Head of caudate nucleus (tissue), 42 donors: ENCODE results near the gene CBX2.
"Not testable (repeated sequence)": the region's sequence is repeated elsewhere in the genome, so short reads cannot be mapped to it uniquely, and the experiment has no call there.

ENCODE experiments used
- DNase-seq, 42 donors: peaks; one replicate each; pipeline versions ENCODE4 v3.0.0 to v3.0.0-alpha.2; 2020 to 2021; ENCODE audit warnings: mixed read lengths in 7 of 42
- intact Hi-C: fragments of 100-400 bp; cut with DNase I; formaldehyde crosslinking; loops from one replicate; pipeline ENCODE4 v1.15.0; 2022

CBX2 gene

GRCh38 chr17:79760197-79760906 lies 17.6 kb upstream of the CBX2 start:
- no peak for DNase-seq
- intact Hi-C loops = no loop called here

DNA sequence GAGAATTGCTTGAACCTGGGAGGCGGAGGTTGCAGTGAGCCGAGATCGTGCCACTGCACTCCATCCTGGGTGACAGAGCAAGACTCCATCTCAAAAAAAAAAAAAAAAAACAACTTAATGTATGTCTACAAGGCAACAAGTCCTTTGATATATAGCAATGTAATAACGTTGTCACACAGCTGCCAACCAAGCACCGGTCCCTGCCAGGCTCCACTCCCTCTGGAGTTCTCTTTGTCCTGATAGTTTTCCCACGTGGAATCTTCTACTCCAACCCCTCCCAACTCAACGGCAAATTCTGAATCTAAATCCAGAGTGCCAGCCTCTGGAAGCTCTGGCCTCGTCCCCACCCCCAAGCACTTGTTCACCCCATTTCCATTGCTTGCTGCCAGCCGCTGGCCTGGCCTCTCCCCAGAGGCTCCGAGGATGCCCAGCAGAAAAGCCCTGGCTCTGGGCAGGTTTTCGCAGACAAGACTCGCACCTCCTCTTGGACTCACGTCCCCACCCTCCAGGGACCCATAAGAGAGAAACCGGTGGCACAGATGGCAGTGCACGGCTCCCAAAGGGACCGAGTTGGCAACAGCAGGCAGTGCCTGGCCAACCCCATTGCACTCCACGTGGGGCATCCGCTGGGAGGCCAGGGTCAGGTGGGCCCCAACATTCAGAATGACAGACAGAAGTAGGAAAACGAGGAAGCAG lies 15.9 kb upstream of the CBX2 start:
- no peak for DNase-seq
- intact Hi-C loops = no loop called here

- no peak for DNase-seq
- intact Hi-C loops = no loop called here
These were observed 12.2 kb upstream of the CBX2 start for GRCh38 chr17:79765708-79766107.

- DNase-seq = no peak
- intact Hi-C loops = no loop called here
These were observed 8.1 kb upstream of the CBX2 start for GRCh38 chr17:79769570-79770506.

GRCh38 chr17:79771276-79771675 lies 6.7 kb upstream of the CBX2 start:
- intact Hi-C loops = no loop called here
- DNase-seq = no peak

DNA sequence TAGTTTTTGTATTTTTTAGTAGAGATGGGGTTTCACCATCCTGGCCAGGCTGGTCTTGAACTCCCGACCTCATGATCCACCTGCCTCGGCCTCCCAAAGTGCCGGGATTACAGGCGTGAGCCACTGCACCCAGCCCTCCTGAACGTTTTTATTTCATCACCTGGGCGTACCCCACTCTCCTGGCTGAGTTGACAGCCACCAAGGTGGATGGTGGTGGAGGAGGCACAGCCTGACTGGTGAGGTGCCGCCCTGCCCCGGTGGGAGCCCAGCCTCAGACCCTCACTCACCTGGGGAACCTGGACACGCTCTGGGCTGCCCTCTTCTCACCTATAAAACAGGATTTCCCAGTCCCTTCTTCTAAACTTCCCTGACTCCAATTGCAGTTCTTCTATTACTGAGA lies 5.2 kb upstream of the CBX2 start:
- DNase-seq, intact Hi-C loops: not testable (repeated sequence)

- intact Hi-C loops = no loop called here
- no peak for DNase-seq
These were observed 3.4 kb upstream of the CBX2 start for GRCh38 chr17:79774561-79774975.

DNA sequence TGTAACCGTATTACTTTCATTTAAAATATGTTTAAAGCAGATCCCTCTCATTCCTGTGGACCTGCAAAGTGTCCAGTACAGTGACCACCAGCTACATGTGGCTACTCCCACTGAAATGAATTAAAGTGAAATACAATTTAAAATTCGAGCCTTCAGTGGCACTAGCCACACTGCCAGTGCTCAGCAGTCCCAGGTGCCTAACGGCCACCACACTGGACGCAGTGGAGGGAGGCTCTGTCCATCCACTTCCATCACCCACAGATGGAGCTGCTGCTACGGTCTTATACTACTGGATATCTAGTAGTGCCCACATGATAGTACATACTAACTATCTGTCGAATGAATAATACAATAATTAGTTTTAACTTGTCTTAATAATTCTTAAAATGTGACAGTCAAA lies 2.3 kb upstream of the CBX2 start:
- no peak for DNase-seq
- intact Hi-C loops = no loop called here

DNA sequence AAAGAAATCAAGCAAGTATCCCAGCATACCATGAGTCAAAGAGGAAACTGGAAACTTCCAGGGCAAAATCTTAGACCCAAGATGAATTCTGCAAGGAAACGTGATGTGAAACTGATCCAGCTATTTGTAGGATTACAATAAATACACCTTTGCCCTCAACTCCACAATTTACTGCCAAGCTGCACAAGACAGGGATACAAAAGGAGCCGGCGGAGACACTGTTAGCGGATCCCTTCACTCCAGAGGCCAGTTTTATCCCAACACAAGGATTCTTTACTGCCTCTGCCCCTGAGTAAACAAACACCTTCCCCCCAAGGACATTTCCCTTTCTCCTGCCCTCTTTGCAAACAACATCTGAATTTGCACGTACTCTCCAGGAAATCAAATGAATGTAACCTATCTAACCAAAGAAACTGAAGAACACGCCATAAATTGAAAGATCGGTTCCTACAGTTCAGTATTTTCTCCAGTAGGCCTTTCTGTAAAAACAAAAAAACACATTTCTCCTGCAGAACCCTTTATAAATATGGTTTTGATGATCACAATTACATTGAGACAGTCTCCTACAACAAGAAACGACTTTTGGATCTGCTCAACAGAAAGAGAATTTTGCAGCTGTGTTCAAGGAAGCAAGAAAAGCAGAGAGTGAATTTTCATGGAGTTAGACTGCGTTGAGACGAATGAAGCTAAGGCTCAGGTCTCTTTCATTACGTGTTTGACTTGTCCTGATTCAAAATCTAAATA lies 1.4 kb upstream of the CBX2 start:
- intact Hi-C loops = no loop called here

GRCh38 chr17:79777120-79777893 lies 641 bp upstream of the CBX2 start:
- DNase-seq = peak in 41 of 42 donors; percentile 12 to 84 (median 64)

More for the DNA sequence above, 1.4 kb upstream of the CBX2 start:
- DNase-seq = no peak

DNA sequence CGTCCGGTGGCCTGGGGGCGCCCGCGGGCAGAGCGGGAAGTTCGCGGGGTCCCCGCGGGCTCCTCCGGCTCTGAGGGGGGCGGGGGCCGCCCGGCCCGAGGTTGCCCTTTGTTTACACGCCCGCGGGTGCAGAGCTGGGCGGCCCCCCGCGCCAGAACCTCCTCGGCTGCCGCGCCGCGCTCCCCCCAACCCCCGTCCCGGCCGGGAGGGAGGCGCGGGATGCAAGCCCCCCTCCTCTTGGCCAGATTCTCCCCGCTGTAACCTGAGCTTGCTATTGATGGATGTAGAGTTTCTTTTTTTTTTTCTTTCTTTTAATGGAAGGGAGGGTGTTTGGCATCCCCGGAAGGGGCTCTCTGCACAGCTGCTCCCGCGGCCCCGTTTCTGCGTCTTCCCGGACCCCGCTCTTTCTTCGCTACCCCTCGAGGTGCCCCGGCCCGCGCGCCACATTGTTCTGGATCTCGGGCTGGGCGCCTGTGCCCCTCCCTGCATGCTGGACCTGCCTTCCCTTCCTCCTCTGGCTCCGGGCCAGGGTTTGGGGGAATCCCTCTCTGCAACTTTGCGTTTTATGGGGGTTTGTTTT lies 646 bp downstream of the CBX2 start:
- intact Hi-C loops = no loop called here
- peak in 3 of 42 donors; percentile 9 to 34 (median 29) for DNase-seq

More at GRCh38 chr17:79777120-79777893, 641 bp upstream of the CBX2 start:
- intact Hi-C loops = no loop called here

GRCh38 chr17:79779084-79779529 lies 1.2 kb downstream of the CBX2 start:
- intact Hi-C loops = no loop called here
- no peak for DNase-seq

- DNase-seq = no peak
- intact Hi-C loops = no loop called here
These were observed 1.9 kb downstream of the CBX2 start for GRCh38 chr17:79779661-79780365.

DNA sequence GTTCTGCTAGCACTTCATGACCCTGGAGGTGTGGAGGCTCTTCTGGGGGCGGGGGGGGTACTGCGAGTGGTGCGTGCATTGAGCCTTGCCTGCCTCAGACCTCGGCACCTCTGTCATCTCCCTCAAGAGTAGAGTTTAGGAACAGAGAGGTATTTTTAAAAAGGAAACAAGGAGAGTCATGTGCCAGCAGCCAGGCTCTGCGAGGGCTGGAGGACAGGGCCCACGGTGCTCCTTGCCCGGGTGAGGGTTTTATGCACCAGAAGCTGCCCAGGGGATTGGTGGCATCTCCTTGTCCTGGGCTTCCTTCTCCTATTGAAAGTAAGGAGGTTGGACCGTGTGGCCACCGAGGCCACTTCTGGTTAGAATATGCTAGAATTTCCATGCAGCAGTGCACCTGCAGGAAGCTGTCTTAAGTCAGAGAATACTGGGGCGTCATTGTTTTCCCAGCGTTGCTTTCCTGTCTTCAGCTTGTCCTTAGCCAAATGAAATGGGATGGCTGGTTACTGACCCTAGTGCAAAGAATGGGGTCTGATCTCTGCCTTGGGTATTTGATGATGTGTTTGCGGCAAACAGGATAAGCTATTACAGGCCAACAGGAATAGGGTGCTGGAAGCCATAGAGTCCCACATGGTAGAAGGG lies 3.2 kb downstream of the CBX2 start:
- intact Hi-C loops = no loop called here
- DNase-seq = no peak

DNA sequence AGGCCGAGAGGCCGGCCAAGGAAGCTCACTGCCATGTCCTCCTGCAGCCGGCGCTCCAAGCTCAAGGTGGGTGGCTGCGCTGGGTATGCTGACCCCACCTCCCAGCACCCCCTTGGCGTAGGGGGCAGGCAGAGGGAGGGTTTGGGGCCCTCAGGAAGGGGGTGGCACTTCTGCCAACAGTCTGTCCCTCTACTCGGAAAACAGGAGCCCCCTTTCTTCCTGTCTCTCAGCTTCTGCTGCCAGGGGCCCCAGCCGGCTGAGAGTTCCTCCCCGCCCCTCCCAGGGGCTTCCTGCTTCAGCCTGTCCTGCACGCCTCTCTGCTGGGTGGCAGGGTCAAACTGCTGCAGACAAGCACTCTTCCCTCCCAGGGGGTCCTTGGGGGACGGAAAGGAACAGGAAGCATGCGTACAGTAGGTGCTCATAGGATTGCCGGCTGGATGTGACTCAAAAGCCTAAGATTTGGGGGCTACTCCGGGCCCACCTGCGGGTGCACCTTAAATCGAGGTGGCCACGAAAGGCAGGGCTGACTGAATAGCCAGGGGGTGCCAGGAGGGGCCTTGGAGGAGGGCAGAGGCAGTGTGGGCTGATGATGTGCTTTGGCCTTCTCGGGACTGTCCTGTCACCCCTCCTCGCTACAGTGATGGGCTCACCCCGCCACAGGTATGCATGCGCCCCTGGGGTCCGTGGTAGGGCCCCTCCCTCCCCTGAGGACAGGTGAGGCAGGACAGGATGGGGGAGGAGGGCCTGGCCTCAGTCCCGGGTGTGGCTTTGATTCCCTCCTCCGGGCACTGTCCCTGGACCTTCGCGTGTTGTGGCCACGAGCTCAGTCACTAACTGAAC lies 4.0 kb downstream of the CBX2 start:
- DNase-seq = no peak
- intact Hi-C loops = no loop called here

GRCh38 chr17:79783891-79784290 lies 5.9 kb downstream of the CBX2 start:
- intact Hi-C loops = no loop called here
- no peak for DNase-seq
